ENCODE measurements around the gene TAS2R30.

The TAS2R30 gene

GRCh38 chr12:11144297-11144696, 9.9 kb upstream of the TAS2R30 start:
- WGBS = 87% methylated on average over 5 of the region's 5 CpGs
- H2BK5ac ChIP-seq (ENCODE audit: low read depth, low read length, poor library complexity, severe bottlenecking) = no peak overlapping the region
- no peak overlapping the region for H3K4me2 ChIP-seq (ENCODE audit: low read length, poor library complexity, severe bottlenecking)
- H2BK12ac ChIP-seq (ENCODE audit: low read length in 2 of 2) = no peak overlapping the region
- H3K18ac ChIP-seq (ENCODE audit: low read depth in 1 of 2, low read length in 2 of 2) = no peak overlapping the region
- H3K79me1 ChIP-seq (replicated peaks; ENCODE audit: low read length, poor library complexity, severe bottlenecking) = peaks cover 17% of the 10 kb centered on the region
- no peak overlapping the region for H2BK15ac ChIP-seq (ENCODE audit: low read depth, poor library complexity, severe bottlenecking)
- no peak overlapping the region for H2BK120ac ChIP-seq (ENCODE audit: low read depth, low read length)
- H3K9me3 ChIP-seq (ENCODE audit: control insufficient read depth, low read length) = no peaks in the 10 kb centered on the region
- H2AK5ac ChIP-seq (ENCODE audit: low read length, severe bottlenecking) = no peak overlapping the region
- no peak overlapping the region for H3K4ac ChIP-seq (ENCODE audit: low read depth in 1 of 2, low read length in 2 of 2)
- H4K91ac ChIP-seq (ENCODE audit: low read length) = no peak overlapping the region
- DNase-seq = no peak
- H3K27me3 ChIP-seq (ENCODE audit: control insufficient read depth in 1 of 2, insufficient read depth in 1 of 2, low read length in 2 of 2) = no peaks in the 10 kb centered on the region
- H3K27ac ChIP-seq (ENCODE audit: low read length, poor library complexity, severe bottlenecking) = no peak overlapping the region
- no peak overlapping the region for H3K9ac ChIP-seq (ENCODE audit: low read length)
- H3K4me3 ChIP-seq (ENCODE audit: insufficient read depth in 1 of 2, low read depth in 1 of 2, low read length in 2 of 2) = no peak overlapping the region
- H2AFZ ChIP-seq (ENCODE audit: low read depth, low read length) = no peak overlapping the region
- H4K8ac ChIP-seq (ENCODE audit: low read length) = no peak overlapping the region
- H3K36me3 ChIP-seq (ENCODE audit: control insufficient read depth in 1 of 2, insufficient read depth in 2 of 2, low read depth in 1 of 2, low read length in 2 of 2) = peaks cover 2% of the 10 kb centered on the region in 2 experiments
- no peaks in the 10 kb centered on the region for H3K4me1 ChIP-seq (ENCODE audit: control insufficient read depth, insufficient read depth, low read depth, low read length)
- no peak overlapping the region for H3K23ac ChIP-seq (ENCODE audit: low read length in 2 of 2)
- no peak overlapping the region for H3K14ac ChIP-seq (ENCODE audit: low read length in 2 of 2)

GRCh38 chr12:11143352-11143751, 8.9 kb upstream of the TAS2R30 start:
- WGBS = no CpG with 5 or more reads among the region's 2 CpGs
- no peak overlapping the region for H2AK5ac ChIP-seq (ENCODE audit: low read length, severe bottlenecking)
- H3K79me1 ChIP-seq (replicated peaks; ENCODE audit: low read length, poor library complexity, severe bottlenecking) = peaks cover 20% of the 10 kb centered on the region

DNA sequence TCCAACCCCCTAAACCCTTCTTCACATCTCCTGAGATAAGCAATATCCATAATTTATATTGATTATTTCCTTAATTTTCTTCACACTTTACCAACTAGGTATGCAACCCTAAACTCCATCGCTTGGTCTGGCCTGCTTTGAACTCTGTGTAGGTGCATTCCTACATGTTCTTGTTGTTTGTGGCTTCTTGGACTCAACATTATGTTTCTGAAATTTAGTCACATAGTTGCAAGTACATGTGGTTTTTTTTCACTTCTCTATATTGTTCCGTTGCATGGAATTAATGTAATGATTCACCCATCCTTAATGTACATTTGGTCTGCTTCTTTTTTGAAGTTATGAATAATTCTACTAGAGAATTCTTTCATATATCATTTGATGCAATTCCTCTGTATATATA, 1.6 kb upstream of the TAS2R30 start:
- H3K4me3 ChIP-seq (ENCODE audit: insufficient read depth in 1 of 2, low read depth in 1 of 2, low read length in 2 of 2) = no peak overlapping the region
- peaks cover 2% of the 10 kb centered on the region for H3K4me1 ChIP-seq (ENCODE audit: control insufficient read depth, insufficient read depth, low read depth, low read length)
- H3K79me1 ChIP-seq (replicated peaks; ENCODE audit: low read length, poor library complexity, severe bottlenecking) = peaks cover 11% of the 10 kb centered on the region
- DNase-seq = no peak
- no peak overlapping the region for H3K4ac ChIP-seq (ENCODE audit: low read depth in 1 of 2, low read length in 2 of 2)
- H3K36me3 ChIP-seq (ENCODE audit: control insufficient read depth in 1 of 2, insufficient read depth in 2 of 2, low read depth in 1 of 2, low read length in 2 of 2) = no peaks in the 10 kb centered on the region
- no peak overlapping the region for H3K27ac ChIP-seq (ENCODE audit: low read length, poor library complexity, severe bottlenecking)
- no peak overlapping the region for H4K91ac ChIP-seq (ENCODE audit: low read length)
- H2BK12ac ChIP-seq (ENCODE audit: low read length in 2 of 2) = no peak overlapping the region
- H3K9me3 ChIP-seq (ENCODE audit: control insufficient read depth, low read length) = no peaks in the 10 kb centered on the region
- H3K27me3 ChIP-seq (ENCODE audit: control insufficient read depth in 1 of 2, insufficient read depth in 1 of 2, low read length in 2 of 2) = no peaks in the 10 kb centered on the region
- no peak overlapping the region for H3K14ac ChIP-seq (ENCODE audit: low read length in 2 of 2)
- no peak overlapping the region for H4K8ac ChIP-seq (ENCODE audit: low read length)
- no peak overlapping the region for H2AK5ac ChIP-seq (ENCODE audit: low read length, severe bottlenecking)
- H3K18ac ChIP-seq (ENCODE audit: low read depth in 1 of 2, low read length in 2 of 2) = no peak overlapping the region
- no peak overlapping the region for H2AFZ ChIP-seq (ENCODE audit: low read depth, low read length)
- no peak overlapping the region for H2BK120ac ChIP-seq (ENCODE audit: low read depth, low read length)
- H3K23ac ChIP-seq (ENCODE audit: low read length in 2 of 2) = no peak overlapping the region
- no peak overlapping the region for H2BK5ac ChIP-seq (ENCODE audit: low read depth, low read length, poor library complexity, severe bottlenecking)
- WGBS = 71% methylated on average over 1 of the region's 2 CpGs
- H2BK15ac ChIP-seq (ENCODE audit: low read depth, poor library complexity, severe bottlenecking) = no peak overlapping the region
- H3K9ac ChIP-seq (ENCODE audit: low read length) = no peak overlapping the region
- no peak overlapping the region for H3K4me2 ChIP-seq (ENCODE audit: low read length, poor library complexity, severe bottlenecking)

More at GRCh38 chr12:11143352-11143751, 8.9 kb upstream of the TAS2R30 start:
- no peak overlapping the region for H3K9ac ChIP-seq (ENCODE audit: low read length)
- no peak for DNase-seq
- H2BK12ac ChIP-seq (ENCODE audit: low read length in 2 of 2) = no peak overlapping the region
- no peaks in the 10 kb centered on the region for H3K9me3 ChIP-seq (ENCODE audit: control insufficient read depth, low read length)
- H3K27me3 ChIP-seq (ENCODE audit: control insufficient read depth in 1 of 2, insufficient read depth in 1 of 2, low read length in 2 of 2) = no peaks in the 10 kb centered on the region
- peaks cover 2% of the 10 kb centered on the region in 2 experiments for H3K36me3 ChIP-seq (ENCODE audit: control insufficient read depth in 1 of 2, insufficient read depth in 2 of 2, low read depth in 1 of 2, low read length in 2 of 2)
- H3K14ac ChIP-seq (ENCODE audit: low read length in 2 of 2) = no peak overlapping the region
- H2BK15ac ChIP-seq (ENCODE audit: low read depth, poor library complexity, severe bottlenecking) = no peak overlapping the region
- H3K4me3 ChIP-seq (ENCODE audit: insufficient read depth in 1 of 2, low read depth in 1 of 2, low read length in 2 of 2) = no peak overlapping the region
- H2BK5ac ChIP-seq (ENCODE audit: low read depth, low read length, poor library complexity, severe bottlenecking) = no peak overlapping the region
- H3K4me1 ChIP-seq (ENCODE audit: control insufficient read depth, insufficient read depth, low read depth, low read length) = peaks cover 2% of the 10 kb centered on the region
- H3K4me2 ChIP-seq (ENCODE audit: low read length, poor library complexity, severe bottlenecking) = no peak overlapping the region
- no peak overlapping the region for H4K91ac ChIP-seq (ENCODE audit: low read length)
- H2BK120ac ChIP-seq (ENCODE audit: low read depth, low read length) = no peak overlapping the region
- H3K4ac ChIP-seq (ENCODE audit: low read depth in 1 of 2, low read length in 2 of 2) = no peak overlapping the region
- no peak overlapping the region for H3K27ac ChIP-seq (ENCODE audit: low read length, poor library complexity, severe bottlenecking)
- H2AFZ ChIP-seq (ENCODE audit: low read depth, low read length) = no peak overlapping the region
- H4K8ac ChIP-seq (ENCODE audit: low read length) = no peak overlapping the region
- no peak overlapping the region for H3K23ac ChIP-seq (ENCODE audit: low read length in 2 of 2)
- H3K18ac ChIP-seq (ENCODE audit: low read depth in 1 of 2, low read length in 2 of 2) = no peak overlapping the region

- Histone ChIP-seq H4K8ac (ENCODE audit: low read length) (no peak overlapping the region), H2BK15ac (ENCODE audit: low read depth, poor library complexity, severe bottlenecking) (no peak overlapping the region), H2AFZ (ENCODE audit: low read depth, low read length) (no peak overlapping the region), H3K9me3 (ENCODE audit: control insufficient read depth, low read length) (no peaks in the 10 kb centered on the region), H2BK5ac (ENCODE audit: low read depth, low read length, poor library complexity, severe bottlenecking) (no peak overlapping the region), H3K9ac (ENCODE audit: low read length) (no peak overlapping the region), H3K79me1 (replicated peaks; ENCODE audit: low read length, poor library complexity, severe bottlenecking) (peaks cover 26% of the 10 kb centered on the region), H4K91ac (ENCODE audit: low read length) (no peak overlapping the region), H3K4ac (ENCODE audit: low read depth in 1 of 2, low read length in 2 of 2) (no peak overlapping the region), H3K14ac (ENCODE audit: low read length in 2 of 2) (no peak overlapping the region), H3K27me3 (ENCODE audit: control insufficient read depth in 1 of 2, insufficient read depth in 1 of 2, low read length in 2 of 2) (no peaks in the 10 kb centered on the region), H3K36me3 (ENCODE audit: control insufficient read depth in 1 of 2, insufficient read depth in 2 of 2, low read depth in 1 of 2, low read length in 2 of 2) (peaks cover 0 to 8% of the 10 kb centered on the region in 2 experiments), H3K4me2 (ENCODE audit: low read length, poor library complexity, severe bottlenecking) (no peak overlapping the region), H2BK120ac (ENCODE audit: low read depth, low read length) (no peak overlapping the region), H3K27ac (ENCODE audit: low read length, poor library complexity, severe bottlenecking) (no peak overlapping the region), H3K4me3 (ENCODE audit: insufficient read depth in 1 of 2, low read depth in 1 of 2, low read length in 2 of 2) (no peak overlapping the region), H3K18ac (ENCODE audit: low read depth in 1 of 2, low read length in 2 of 2) (no peak overlapping the region), H2BK12ac (ENCODE audit: low read length in 2 of 2) (no peak overlapping the region), H3K4me1 (ENCODE audit: control insufficient read depth, insufficient read depth, low read depth, low read length) (peaks cover 4% of the 10 kb centered on the region), H3K23ac (ENCODE audit: low read length in 2 of 2) (no peak overlapping the region), H2AK5ac (ENCODE audit: low read length, severe bottlenecking) (no peak overlapping the region)
- DNase-seq = no peak
- WGBS = 100% methylated on average over 2 of the region's 2 CpGs
Observed at GRCh38 chr12:11133816-11134215, 628 bp downstream of the TAS2R30 start.
